OCI-LY7 (cell line): ENCODE measurements around the gene NCOA5. TPM values are rescaled to one million over a fixed set of nuclear protein-coding genes. Genes with fewer than 3 reads are reported as not detected.

Experiments used
- BruUV-seq: library from RNA; stranded (reverse); fragments of 400-500 nt; replicated peaks from 2 replicates; lab custom pipeline; 2021; lab: Mats Ljungman, UMichigan
- CTCF ChIA-PET: fragments of 300-600 bp; sonication (Branson Sonifier 250); formaldehyde crosslinking; loops from one replicate; lab custom pipeline; 2022; ENCODE audit warnings: antibody characterized with exemption; ENCODE audit not compliant: unreplicated experiment; lab: Charles Lee
- POLR2A ChIA-PET: fragments of 300-600 bp; sonication (Branson Sonifier 250); formaldehyde crosslinking; loops from one replicate; lab custom pipeline; 2022; ENCODE audit warnings: antibody characterized with exemption; lab: Charles Lee
- DNase-seq: peaks from one replicate; pipeline ENCODE4 v3.0.0-alpha.2; 2015; ENCODE audit warnings: low spot score
- H2AFZ ChIP-seq: fragments of 200-600 bp; sonication (generic), shearing (Covaris generic); 2 replicates; pipeline ENCODE4 v1.6.1; 2014; ENCODE audit warnings: mild to moderate bottlenecking, antibody characterized with exemption, low read length, moderate library complexity
- H3K27ac ChIP-seq: fragments of 200-600 bp; sonication (generic); 2 replicates; pipeline ENCODE4 v1.5.1; 2014; ENCODE audit warnings: mixed run types, low read depth, mild to moderate bottlenecking, moderate library complexity, low read length, inconsistent platforms; ENCODE audit not compliant: poor library complexity, severe bottlenecking
- H3K36me3 ChIP-seq: fragments of 200-600 bp; sonication (generic); 2 replicates; pipeline ENCODE4 v1.6.1; 2014; ENCODE audit warnings: mild to moderate bottlenecking, antibody characterized with exemption, low read length, moderate library complexity, mixed read lengths; ENCODE audit not compliant: insufficient read depth
- H3K4me1 ChIP-seq: fragments of 200-600 bp; sonication (generic); 2 replicates; pipeline ENCODE4 v1.5.1; 2014; ENCODE audit warnings: mild to moderate bottlenecking, low read length; ENCODE audit not compliant: insufficient read depth, poor library complexity, severe bottlenecking
- H3K4me2 ChIP-seq: fragments of 200-600 bp; sonication (generic); 2 replicates; pipeline ENCODE4 v1.6.1; 2014; ENCODE audit warnings: mild to moderate bottlenecking, low read length
- H3K4me3 ChIP-seq: fragments of 200-600 bp; sonication (generic); 2 replicates; pipeline ENCODE4 v1.5.1; 2014; ENCODE audit warnings: mild to moderate bottlenecking, low read depth, low read length; ENCODE audit not compliant: poor library complexity, severe bottlenecking
- H3K79me2 ChIP-seq: fragments of 200-600 bp; sonication (generic); 2 replicates; pipeline ENCODE4 v1.6.1; 2016; ENCODE audit warnings: low read depth, mild to moderate bottlenecking, low read length, moderate library complexity, mixed read lengths; ENCODE audit not compliant: insufficient read depth
- H3K9me2 ChIP-seq: fragments of 200-600 bp; sonication (generic); 2 replicates; pipeline ENCODE4 v1.6.1; 2016; ENCODE audit warnings: mild to moderate bottlenecking, low read length, mixed read lengths; ENCODE audit not compliant: insufficient read depth
- H3K9me3 ChIP-seq: fragments of 200-600 bp; sonication (generic); 2 replicates; pipeline ENCODE4 v1.6.1; 2014; ENCODE audit warnings: mild to moderate bottlenecking, mixed run types, low read length, mixed read lengths
- H4K20me1 ChIP-seq: fragments of 200-600 bp; sonication (generic); 2 replicates; pipeline ENCODE4 v1.6.1; 2014; ENCODE audit warnings: mild to moderate bottlenecking, antibody characterized with exemption, low read length, moderate library complexity, mixed read lengths; ENCODE audit not compliant: insufficient read depth
- EZH2phosphoT487 ChIP-seq: fragments of 200-600 bp; sonication (generic); IDR thresholded peaks from 2 replicates; pipeline ENCODE4 v1.6.1; 2018; ENCODE audit warnings: low read depth, borderline replicate concordance, mild to moderate bottlenecking, mixed run types, antibody characterized with exemption, low read length, moderate library complexity, mixed read lengths
- intact Hi-C: fragments of 100-400 bp; cut with micrococcal nuclease; formaldehyde crosslinking; loops from one replicate; pipeline ENCODE4 v1.10.0; 2022; ENCODE audit not compliant: unreplicated experiment
- total RNA-seq, 2 experiments: library from RNA; depleted of rRNA in 1 of 2; stranded (reverse); fragments of >200 nt in 1 of 2; shearing (Covaris generic) in 1 of 2; gene quantifications; 2 replicates each; pipeline ENCODE4 v1.2.3, GENCODE V29; 2014 to 2022
- TF ChIP-seq, protein P1 (sequence below): fragments of 200-600 bp; sonication (generic); conservative IDR thresholded peaks from 2 replicates; pipeline ENCODE4 v1.5.1; 2014; ENCODE audit warnings: mild to moderate bottlenecking, antibody characterized with exemption, low read length, moderate library complexity, mixed read lengths

The NCOA5 gene
- total RNA-seq, 2 experiments from 2014 or later: 23.4 to 33.7 TPM

DNA sequence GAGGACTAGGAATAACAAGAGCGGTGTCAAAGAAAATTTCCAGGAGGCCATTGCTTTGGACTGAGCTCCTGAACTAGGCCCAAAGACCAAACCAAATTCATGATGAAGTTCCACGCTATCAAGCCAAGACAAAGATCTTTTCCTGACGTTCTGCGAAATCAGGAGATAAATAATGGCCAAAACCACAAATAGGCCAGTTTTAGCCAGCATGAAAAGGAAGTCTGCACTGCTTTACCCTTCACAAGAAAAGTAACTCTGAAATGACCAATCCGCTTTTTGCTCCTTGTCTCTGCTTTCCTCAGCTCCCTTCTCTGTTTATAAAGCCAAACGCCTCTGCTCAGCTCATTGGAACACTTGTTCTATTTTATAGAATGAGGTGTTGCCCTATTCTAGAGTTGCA, 6.7 kb downstream of the NCOA5 start:
- Histone ChIP-seq H3K4me1 (peaks cover 26% of the 10 kb centered on the region), H3K4me3 (no peak overlapping the region), H3K4me2 (no peak overlapping the region), H2AFZ (no peak overlapping the region), H4K20me1 (peaks cover 71% of the 10 kb centered on the region), H3K79me2 (peaks cover 88% of the 10 kb centered on the region), H3K9me2 (no peaks in the 10 kb centered on the region), H3K36me3 (peaks cover 33% of the 10 kb centered on the region), H3K27ac (no peak overlapping the region), H3K9me3 (no peaks in the 10 kb centered on the region)
- ChIA-PET CTCF (no interaction called here), POLR2A (no interaction called here)
- no TSS peak for BruUV-seq
- no peak for DNase-seq
- TF ChIP-seq, protein P1, sequence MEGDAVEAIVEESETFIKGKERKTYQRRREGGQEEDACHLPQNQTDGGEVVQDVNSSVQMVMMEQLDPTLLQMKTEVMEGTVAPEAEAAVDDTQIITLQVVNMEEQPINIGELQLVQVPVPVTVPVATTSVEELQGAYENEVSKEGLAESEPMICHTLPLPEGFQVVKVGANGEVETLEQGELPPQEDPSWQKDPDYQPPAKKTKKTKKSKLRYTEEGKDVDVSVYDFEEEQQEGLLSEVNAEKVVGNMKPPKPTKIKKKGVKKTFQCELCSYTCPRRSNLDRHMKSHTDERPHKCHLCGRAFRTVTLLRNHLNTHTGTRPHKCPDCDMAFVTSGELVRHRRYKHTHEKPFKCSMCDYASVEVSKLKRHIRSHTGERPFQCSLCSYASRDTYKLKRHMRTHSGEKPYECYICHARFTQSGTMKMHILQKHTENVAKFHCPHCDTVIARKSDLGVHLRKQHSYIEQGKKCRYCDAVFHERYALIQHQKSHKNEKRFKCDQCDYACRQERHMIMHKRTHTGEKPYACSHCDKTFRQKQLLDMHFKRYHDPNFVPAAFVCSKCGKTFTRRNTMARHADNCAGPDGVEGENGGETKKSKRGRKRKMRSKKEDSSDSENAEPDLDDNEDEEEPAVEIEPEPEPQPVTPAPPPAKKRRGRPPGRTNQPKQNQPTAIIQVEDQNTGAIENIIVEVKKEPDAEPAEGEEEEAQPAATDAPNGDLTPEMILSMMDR: no peak
- no peak for TF ChIP-seq EZH2phosphoT487
- intact Hi-C loops: no loop called here

DNA sequence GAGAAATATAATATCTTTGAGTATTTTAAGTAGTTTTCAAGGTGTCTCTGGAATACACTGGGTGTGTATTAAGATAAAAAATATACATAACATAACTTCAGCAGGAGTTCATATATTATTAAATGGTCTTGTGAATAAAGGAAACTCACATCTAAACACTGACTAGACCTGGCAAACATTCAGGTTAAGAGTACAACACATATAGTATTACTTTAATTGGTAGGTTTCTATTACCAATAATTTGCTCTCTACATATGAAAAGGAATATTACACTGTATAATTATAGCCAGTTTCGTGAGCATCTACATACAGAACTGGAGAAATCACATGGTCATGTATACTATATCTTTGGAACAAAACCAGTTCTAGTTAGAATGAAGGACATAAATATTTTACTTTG, 8.7 kb downstream of the NCOA5 start:
- Histone ChIP-seq H4K20me1 (peaks cover 56% of the 10 kb centered on the region), H3K9me2 (no peaks in the 10 kb centered on the region), H3K4me3 (no peak overlapping the region), H3K79me2 (peaks cover 68% of the 10 kb centered on the region), H3K9me3 (no peaks in the 10 kb centered on the region), H3K36me3 (peaks cover 41% of the 10 kb centered on the region), H3K27ac (no peak overlapping the region), H2AFZ (no peak overlapping the region), H3K4me1 (peaks cover 6% of the 10 kb centered on the region), H3K4me2 (no peak overlapping the region)
- BruUV-seq: no TSS peak
- CTCF ChIA-PET: no interaction called here
- DNase-seq: no peak
- TF ChIP-seq EZH2phosphoT487: no peak
- TF ChIP-seq, protein P1: no peak
- POLR2A ChIA-PET: no interaction called here
- intact Hi-C loops: no loop called here

DNA sequence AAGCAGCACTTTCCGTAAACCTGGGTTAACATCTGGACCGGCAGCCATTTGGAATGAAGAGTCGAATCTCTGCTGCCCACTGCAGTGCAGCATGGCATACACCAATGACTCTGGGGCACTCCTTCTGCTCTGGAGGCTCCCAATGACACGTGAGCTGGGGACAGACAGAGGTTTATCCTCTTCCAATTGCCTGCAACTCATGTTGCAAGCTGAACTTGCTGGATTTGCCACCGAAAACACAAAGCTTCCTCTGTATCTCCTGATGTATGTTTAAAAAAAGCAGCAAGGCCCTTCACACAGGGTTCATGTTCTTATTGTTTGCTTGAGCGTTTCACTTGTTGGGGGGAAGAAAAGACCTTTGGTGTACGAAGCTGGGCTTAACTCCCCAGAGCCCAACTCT, 10.8 kb downstream of the NCOA5 start:
- POLR2A ChIA-PET: no interaction called here
- H3K4me1 ChIP-seq: no peaks in the 10 kb centered on the region
- intact Hi-C loops: no loop called here
- H3K4me3 ChIP-seq: no peak overlapping the region
- no TSS peak for BruUV-seq
- H4K20me1 ChIP-seq: peaks cover 38% of the 10 kb centered on the region
- H3K36me3 ChIP-seq: peaks cover 62% of the 10 kb centered on the region
- CTCF ChIA-PET: no interaction called here
- H3K9me2 ChIP-seq: no peaks in the 10 kb centered on the region
- no peak for DNase-seq
- H3K4me2 ChIP-seq: no peak overlapping the region
- no peak for TF ChIP-seq EZH2phosphoT487
- H3K27ac ChIP-seq: no peak overlapping the region
- peaks cover 47% of the 10 kb centered on the region for H3K79me2 ChIP-seq
- no peaks in the 10 kb centered on the region for H3K9me3 ChIP-seq
- H2AFZ ChIP-seq: no peak overlapping the region
